Activated naive CD8-positive, alpha-beta T cell treated with anti-CD3 and anti-CD28 coated beads, Interleukin-2, amount 50 U/mL, for 16 hours (primary cell): ENCODE data around the gene RBM5.

ENCODE experiments used
- DNase-seq: peaks from one replicate; pipeline ENCODE4 v3.0.0-alpha.2; 2020; ENCODE audit warnings: low read depth, low spot score

Gene RBM5

DNA sequence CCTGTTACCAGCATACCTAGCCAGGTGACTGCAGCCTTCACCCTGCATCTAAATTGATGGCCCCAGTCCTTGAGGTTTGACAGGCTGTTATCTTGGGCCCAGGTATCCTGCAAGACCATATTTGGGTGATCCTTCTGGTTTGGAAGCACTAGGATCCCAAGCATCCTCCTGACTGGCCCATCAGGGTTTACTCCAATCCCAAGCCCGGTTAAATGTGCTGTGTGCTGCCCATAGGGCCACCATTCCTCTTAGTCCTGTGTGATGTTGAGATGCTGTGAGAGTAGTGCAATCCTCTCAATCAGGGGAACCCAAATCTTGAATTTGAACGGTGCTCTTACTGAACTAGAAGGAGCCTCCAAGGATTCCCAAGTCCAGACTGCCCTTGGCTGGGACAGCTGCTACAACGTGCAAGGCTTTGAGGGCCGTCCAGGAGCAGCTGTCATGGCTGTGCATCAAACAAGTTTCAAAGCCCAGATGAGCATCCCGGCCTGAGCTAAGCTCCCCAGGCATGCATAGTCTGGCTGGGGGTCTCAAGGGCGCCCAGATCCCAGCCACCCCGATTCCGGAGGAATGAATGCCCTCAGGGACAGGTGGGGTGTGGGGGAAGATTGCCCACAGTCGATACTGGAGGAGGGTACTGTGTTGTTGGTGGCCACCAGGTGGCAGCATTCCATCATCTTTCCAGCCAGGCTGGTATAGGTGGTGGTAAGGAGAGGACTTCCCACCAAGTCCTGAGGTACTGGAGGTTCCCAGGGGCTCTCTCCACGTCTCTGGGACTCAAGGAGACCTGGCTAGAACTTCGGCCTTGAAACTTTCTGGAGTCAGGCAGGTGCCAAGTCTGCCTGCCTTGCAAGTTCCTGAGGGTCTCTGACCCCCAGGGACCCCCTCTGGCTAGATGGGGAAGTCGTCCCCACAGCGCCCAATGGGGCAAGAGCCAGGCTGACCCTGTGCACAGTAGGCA lies 32.6 kb downstream of the RBM5 start:
- DNase-seq, result peak; percentile 32

DNA sequence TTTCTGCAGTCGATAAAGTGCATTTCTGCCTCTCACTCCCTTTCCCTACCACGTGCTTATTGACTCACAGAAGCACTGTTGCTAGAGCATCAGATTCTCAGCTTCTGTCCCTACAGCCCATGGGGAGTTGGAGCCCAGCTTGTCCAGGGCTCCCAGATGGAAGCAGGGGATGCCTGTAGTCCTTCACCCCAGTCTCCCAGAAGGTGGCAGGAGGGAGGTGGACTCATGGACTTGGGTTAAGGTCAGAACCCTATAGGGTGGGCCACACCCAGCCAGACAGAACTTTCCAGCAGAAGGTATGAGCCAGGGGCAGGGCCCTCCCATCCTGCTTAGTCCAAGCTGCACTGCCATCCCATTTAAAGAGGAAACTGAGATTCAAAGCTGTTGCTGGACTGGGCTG lies 33.4 kb downstream of the RBM5 start:
- no peak for DNase-seq

DNA sequence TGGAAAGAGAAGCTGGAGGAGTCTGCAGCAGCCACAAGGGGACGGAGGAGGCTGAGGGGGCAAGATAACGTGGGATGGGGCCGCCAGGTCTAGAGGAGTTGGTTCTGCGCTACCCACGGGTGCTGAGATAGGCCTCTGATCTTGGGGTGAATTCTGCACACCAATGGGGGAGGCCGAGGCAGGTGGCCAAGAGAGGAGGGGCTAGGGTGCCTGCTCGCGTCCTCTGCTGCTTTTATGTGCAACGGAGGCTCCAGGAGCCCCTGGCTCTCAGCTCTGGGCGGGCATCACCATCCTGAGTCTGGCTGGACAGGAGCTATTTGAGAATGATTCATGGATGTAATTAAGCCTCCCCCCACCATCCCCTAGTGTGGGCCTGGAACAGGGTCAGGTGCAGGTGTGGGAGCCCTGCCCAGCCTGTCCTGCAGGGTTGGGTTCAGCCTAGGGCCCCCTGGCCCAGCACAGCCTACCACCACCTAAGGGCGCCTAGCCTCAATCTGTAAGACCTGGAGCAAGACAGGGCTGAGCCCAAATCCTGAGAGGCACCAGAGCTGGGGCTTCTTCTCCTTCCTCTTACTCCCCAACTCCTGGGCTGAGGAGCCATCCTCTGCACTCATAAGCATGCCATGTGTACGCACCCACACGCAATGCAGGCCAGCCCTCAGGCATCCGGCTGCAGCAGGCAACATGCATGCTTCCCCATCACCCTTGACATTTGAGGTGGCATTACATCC lies 34.1 kb downstream of the RBM5 start:
- DNase-seq, result no peak

DNA sequence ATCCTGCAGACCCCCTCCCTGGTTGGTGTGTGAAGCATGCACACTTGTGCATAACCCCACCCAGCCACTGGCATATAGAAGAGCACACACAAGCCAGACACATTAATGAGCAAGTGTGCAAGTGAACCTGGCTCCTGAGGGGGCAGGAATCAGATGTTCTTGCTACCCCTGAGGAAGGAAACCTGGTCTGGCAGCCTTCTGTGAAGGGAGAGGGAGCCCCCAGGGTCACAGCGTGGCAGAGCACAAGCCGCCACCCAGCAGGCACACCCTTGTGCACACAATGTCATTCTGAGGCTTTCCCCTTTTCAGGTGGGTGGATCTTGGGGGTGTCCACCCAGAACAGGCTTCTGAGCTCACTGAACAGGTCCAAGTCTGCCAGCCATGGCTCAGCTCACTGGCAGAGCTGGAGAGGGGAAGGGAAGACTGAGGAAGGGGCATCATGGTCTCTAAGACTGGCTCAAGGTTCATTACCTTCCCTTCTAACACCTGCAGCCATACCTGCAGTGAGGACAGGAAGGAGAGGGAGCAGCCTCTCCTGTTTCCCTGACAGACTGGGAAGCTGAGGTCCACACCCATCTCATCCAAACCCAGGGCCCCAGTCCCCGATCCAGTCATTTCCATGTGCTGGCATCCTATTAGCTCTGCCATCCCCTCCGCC lies 34.8 kb downstream of the RBM5 start:
- DNase-seq, result no peak

DNA sequence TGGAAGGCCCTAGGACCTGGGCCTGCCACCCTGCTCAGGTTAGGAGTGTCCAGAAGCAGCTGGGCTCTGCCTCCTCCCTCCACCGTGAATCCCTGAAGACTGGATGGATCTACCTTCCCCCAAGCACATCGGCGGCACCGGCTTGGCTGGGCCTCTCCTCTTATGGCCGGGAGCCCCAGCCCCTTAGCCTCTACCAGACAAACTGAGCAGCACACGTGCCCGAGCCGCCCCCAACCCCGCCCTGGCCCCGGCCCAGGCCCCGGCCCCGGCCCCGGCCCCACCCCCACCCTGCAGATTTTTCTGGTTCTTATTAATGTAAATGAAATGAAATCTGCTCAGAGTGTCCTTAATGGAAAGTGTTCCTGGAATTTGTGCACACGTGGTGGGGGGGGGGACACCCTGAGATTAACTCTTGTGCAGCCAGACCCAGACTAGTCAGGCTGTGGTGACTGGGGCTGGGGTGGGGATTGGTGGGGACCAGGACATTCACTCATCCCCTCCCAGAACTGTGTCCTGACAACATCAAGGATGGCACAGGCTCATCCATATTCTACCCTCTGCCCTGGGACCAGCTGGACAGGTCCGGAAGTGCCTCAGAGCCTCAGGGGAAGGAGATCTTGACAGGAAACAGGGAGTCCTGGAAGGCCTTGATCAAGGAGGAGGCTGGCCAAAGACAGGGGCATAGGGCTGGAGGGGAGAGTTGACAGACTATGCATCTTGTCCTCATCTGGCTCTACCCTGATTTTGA lies 35.5 kb downstream of the RBM5 start:
- DNase-seq, result no peak

DNA sequence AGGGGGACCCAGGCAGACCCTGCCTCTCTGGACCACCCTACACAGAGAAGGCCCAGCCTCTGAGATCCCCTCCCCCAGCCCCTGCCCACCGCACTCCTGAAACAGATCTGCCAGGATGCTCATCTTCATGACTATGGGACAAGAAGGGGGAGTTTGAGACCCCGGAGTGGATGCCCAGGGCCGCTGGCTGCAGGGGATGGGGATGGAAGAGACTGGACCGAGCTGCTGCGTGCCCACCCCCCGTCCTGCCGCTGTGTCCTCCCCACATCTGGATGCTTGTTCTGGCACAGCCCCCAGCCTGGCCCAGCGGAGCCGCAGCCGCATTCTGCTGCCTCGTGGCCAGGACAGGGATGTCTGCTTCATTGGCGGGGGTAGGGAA lies 36.1 kb downstream of the RBM5 start:
- DNase-seq, result no peak

DNA sequence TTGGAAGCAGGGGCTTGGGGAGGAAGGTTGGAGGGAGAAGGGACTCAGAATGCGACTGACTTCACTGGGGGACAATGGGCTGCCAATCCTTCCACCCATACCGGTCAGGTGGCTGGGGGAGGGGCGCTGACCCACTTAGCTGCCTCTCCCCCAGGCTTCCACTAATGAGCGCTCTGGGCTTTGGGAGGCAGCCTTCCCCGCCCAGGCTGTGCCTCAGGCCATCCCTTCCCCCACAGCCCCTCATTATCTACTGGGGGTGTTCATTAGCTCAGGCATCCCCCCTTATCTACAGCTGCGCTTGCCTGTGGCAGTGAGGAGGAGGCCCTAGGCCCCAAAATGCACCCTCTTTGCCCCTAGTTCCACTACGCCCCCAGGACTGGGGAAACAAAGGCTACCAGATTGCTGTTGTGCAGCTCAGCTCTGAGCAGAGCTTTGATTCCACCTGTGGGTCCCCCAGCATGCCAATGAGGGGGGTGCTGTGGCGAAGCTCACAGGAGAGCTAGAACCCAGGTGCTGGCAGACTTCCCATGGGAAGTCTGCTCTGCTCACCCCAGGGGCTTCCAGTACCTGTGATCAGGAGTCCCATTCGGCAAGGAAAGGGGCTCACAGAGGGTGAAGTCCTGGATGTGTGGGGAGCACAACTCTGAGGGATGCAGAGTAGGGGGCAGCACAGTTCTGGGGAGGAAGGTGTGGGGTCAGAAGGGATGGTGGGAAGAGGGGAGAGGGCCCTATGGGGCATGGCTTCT lies 37.0 kb downstream of the RBM5 start:
- DNase-seq, result no peak

DNA sequence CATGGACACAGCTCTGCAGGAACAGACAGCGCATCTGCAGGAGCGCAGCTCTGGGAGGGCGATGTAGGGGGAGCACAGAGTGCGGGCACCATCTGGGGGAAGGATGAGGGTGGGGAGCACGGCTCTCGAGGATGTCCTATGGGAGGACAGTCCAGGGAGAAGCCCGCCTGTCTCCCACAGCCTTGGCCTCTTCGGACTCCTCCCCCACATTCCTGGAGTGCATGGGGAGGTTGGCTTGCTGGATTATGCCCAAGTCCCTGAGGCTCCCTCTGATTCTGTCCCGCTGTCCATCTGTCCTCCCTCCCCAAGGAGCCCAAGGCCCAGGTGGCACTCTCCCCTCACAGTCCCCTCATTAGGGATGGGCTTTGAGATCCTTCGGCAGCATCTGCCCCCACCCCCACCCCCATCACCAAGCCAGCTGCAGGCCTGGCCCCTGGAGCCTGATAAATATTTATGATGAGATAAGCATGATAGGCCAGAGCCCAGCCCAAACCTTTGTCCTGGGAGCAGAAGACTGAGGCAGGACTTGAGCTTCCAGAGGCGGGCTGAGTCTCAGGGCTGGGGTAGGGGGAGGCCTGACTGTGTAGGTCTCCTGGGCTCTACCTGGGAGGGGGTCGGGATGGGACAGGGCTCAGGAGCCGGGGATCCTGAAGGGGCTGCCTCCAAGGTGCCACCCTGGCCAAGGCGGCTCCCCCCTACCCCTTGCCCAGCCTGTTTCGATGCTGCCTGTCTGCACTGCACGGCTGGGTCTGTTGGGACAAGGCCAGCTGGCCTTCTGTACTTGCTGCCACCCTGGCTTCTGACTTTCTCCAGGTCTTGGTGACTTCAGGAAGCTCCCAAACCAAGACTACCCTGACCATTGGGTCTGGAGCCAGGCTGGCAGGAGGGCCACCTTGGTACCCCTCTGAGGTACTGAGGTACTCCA lies 37.8 kb downstream of the RBM5 start:
- no peak for DNase-seq

DNA sequence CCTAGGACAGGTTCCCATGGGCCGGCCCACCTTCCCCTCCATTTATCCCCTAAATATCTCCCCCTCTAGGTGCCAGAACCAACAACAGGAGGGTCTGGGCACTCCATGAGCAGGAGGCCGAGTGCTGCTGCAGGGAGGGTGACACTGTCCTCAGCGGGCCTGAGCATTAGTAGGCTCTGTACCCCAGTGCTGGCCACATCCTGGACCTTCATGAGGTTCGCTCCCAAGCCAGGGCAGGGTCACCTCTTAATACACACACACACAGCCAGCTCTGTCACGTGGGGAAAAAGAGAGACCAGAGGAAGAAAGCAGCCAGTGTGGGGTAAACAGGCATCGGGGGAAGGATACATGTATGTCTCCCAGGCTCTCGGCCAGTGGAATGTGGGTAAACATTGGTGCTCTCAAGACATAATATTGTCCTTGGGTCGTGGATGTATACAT lies 38.6 kb downstream of the RBM5 start:
- DNase-seq, result no peak

DNA sequence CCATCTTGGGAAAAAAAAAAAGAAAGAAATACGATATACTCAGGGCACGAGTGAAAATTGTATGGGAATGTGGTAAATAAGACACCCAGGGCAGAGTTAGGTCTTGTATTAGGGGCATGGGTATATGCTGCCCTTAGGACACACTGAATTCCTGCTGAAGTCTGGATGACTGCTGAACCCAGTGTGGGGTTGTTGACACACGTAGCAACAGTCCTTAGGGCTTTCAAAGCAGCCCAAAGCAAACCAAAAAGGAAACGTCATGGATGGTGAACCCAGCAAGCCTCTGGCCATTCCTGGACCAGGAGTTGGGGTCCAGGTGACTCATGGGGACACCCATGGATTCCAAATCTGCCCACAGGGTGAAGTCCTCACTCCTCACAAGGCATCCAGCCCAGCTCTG lies 39.3 kb downstream of the RBM5 start:
- no peak for DNase-seq

DNA sequence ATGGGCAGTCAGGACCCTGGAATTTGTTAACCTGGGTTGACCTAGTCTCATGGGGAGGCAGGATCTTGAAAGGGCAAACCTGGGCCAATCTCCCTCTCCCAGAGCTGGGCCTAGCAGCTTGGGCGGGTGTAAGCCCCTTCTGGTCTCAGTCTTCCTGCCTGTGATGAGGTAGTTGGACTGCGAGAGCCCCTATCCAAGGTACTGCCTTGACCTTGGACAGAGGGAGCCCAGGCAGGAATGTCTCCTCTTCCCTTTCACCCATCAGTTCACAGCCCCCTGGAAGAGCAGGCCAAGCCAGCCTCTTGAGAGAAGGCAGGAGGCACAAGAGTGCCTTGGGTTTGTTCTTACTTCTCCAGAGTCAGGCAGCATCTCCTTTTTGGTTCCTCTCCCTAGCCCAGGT lies 41.7 kb downstream of the RBM5 start:
- no peak for DNase-seq

DNA sequence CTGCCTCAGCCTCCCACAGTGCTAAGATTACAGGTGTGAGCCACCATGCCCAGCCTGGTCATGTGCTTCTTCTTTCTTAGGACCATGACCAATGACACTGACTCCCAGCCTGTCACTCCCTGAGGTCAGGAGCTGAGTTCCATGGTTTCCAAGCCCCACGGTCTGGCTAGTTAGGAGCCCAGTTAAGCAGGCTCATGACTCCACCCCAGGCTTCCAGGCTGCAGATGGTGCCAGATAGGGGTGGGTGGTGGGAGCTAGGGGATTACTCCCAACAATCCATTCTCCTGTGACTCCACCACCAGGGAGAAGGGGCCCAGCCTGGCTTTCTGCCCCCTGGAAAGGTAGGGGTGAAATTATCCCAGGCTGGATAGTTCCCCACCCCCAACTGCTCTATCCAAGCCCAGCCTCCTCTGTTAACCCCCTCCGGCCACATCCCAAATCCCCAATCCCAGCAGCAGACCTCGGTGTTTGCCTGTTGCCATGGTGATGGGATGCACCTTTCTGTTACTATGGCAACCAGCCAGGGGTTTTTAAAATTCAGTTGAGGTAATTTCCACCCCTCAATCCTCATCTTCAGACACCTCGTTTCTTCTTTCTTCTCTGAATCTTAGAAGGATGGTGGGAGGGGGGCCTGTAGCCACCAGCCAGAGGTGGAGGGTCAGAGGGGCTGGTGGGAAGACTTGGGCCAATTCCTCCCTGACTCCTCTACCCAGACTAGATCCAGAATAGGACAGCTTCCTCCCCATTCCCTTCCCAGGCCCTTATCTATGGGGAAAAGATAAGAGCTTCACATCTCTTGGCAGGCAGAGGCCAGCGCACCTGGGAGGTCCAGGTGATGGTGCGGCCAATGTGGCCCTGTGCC lies 43.9 kb downstream of the RBM5 start:
- no peak for DNase-seq

DNA sequence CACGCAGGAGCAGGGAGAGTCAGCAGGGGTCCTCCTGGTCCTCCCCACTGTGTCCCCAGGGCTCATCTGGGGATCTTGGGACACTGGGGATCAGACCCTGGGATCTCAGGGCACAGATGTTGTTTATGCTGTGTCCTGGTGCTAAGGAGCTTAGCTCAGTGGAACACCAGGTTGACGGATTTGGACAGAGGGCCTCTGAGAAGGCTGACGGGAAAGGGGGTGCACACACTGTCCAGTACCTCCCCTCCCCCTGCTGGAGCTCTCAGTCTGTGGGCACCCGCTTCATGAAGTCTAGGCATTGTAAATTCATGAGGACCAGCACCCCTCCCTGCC lies 44.5 kb downstream of the RBM5 start:
- DNase-seq, result no peak

DNA sequence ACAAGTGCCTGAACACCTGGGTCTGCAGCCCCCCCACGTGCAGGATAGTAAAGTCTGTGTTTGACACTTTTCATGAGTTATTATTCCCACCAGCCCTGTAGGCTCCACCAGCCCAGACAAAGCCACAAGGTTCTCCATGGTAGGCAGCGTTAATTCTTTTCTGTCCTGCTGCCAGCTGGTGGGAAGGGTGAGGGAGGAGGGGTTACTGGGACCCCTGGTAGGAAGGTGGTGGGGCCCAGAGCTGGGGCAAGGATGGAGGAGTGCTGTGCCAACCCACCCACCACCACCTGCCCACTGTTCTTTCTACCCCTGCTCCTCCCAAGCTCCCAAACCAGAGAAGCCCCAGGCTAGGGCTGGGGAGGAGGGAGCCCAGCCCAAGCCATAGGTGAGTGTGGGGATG lies 45.6 kb downstream of the RBM5 start:
- DNase-seq, result no peak

DNA sequence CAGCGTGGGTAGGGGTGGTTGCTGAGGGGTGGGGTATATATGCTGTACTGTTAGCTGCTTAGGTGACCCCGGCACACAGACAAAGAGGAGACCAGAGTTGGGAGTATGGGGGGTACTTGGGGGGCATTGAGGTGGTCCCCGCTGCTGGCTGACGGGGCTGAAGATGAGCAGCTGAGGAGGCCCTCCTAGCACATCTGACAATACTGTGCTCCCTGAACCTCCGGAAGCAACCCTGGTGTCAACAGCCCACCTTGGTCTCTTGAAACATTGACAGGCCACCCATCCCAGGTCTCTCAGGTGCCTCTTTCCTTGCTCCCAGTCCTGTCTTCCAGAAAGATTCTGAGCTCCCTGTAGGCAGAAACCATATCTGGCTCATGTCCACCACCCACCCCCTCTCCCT lies 47.2 kb downstream of the RBM5 start:
- no peak for DNase-seq

DNA sequence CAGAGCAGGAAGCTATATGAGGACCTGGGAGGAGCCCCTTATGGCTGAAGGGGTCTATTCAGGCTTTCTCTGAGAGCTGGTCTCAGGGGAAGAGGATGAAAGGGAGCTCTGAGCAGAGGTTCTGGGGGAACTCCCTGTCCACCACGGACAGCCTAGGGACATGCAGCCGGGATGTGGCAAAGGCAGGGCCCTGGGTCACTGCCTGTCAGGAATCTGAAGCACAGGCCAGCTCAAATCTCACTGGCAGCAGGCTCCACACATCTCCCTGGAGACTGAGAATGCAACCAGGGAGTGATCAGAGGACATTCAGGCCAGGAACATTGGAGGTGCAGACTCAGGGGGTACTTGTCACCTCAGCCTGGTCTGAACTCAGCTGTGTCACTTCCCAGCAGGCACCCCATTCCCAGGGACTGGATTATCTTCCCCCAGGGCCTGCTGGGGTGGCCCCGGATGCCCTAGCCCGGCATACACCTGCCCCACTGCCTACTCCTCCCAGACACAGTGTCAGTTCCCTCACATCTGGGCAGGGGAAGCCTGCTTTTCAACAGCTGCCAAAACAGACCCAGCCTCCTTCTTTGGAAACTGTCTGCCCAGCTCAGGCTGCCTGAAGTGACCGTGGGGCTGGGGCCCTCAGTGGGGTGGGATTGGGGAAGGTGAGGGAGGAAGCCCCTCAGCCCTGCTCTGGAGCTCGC lies 48.1 kb downstream of the RBM5 start:
- no peak for DNase-seq

DNA sequence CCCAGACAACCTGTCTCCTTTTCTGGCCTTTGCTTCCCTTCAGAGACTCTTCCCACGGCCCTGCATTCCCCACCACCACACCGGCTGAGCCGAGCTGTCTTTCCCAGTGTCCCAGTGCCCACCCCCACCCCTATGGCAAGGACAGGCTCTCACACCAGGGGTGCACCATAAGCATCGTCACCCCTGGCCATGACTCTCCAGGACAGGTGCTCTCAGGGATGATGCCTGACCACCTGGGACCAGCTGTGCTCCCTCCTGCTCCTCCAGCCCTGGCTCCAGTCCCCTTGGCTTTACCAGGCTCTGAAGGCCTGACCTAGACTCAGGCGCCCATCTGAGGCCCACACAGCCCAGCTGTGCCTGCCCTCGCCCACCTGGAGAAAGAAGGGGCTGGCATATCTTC lies 48.8 kb downstream of the RBM5 start:
- DNase-seq, result no peak
